ENCODE measurements around the gene SLC39A11. TPM values are rescaled to one million over a fixed set of nuclear protein-coding genes. Genes with fewer than 3 reads are reported as not detected.

SLC39A11 gene
- polyA plus RNA-seq, 3 donors = 16.6 to 27.9 (median 26.6) TPM

GRCh38 chr17:72766761-72767356 is 325.6 kb downstream of the SLC39A11 start:
- H3K27ac Mint-ChIP-seq = peak overlapping the region in 2 of 7 donors; percentile 3 to 64
- no peak overlapping the region for H3K4me3 Mint-ChIP-seq
- peaks cover 51 to 52% of the 10 kb centered on the region in 2 donors for H3K36me3 Mint-ChIP-seq
- WGBS (ENCODE audit: insufficient coverage) = 95% methylated on average over 3 of the region's 4 CpGs
- intact Hi-C loops (cut with micrococcal nuclease) = no loop called here
- no peak for TF ChIP-seq CTCF (IDR thresholded peaks at IDR 0.05)
- no peaks in the 10 kb centered on the region for H4K20me1 ChIP-seq (ENCODE audit: insufficient read depth, low read length)
- peaks cover 0 to 19% (median 5%) of the 10 kb centered on the region in 7 donors for H3K9me3 Mint-ChIP-seq
- H3K4me1 Mint-ChIP-seq = no peaks in the 10 kb centered on the region
- H3K4me2 ChIP-seq (replicated peaks; ENCODE audit: extremely low read depth, low read length, poor library complexity, severe bottlenecking) = no peak overlapping the region
- H3K27ac ChIP-seq (ENCODE audit: low read depth in 1 of 2, low read length in 2 of 2) = no peak overlapping the region
- no peak for DNase-seq
- no peaks in the 10 kb centered on the region for H3K27me3 ChIP-seq (ENCODE audit: control insufficient read depth in 2 of 2, insufficient read depth in 2 of 2, low read length in 2 of 2)
- H2AFZ ChIP-seq (ENCODE audit: insufficient read depth, low read depth, low read length, poor library complexity, severe bottlenecking) = no peak overlapping the region
- H3K9me3 ChIP-seq (replicated peaks in 1 of 2; ENCODE audit: control insufficient read depth in 1 of 2, insufficient read depth in 1 of 2, low read length in 2 of 2) = peaks cover 0 to 10% of the 10 kb centered on the region in 2 donors
- H3K4me1 ChIP-seq (ENCODE audit: control insufficient read depth in 1 of 2, insufficient read depth in 2 of 2, low read length in 2 of 2) = no peaks in the 10 kb centered on the region
- no peak overlapping the region for H3K4me3 ChIP-seq (replicated peaks in 1 of 3; ENCODE audit: low read depth in 2 of 3, low read length in 3 of 3)
- no peaks in the 10 kb centered on the region for H3K79me2 ChIP-seq (ENCODE audit: insufficient read depth, low read length)
- H3K9ac ChIP-seq (ENCODE audit: insufficient read depth, low read length, poor library complexity, severe bottlenecking) = no peak overlapping the region
- H3K27me3 Mint-ChIP-seq (ENCODE audit: low read depth in 3 of 3) = peaks cover 0 to 2% (median 0%) of the 10 kb centered on the region in 3 donors
- peaks cover 9 to 35% of the 10 kb centered on the region in 2 donors for H3K36me3 ChIP-seq (replicated peaks in 1 of 2; ENCODE audit: control insufficient read depth in 1 of 2, insufficient read depth in 2 of 2, low read length in 2 of 2)

GRCh38 chr17:72765368-72766153 is 326.9 kb downstream of the SLC39A11 start:
- no peak for DNase-seq
- 98% methylated on average over 7 of the region's 11 CpGs for WGBS (ENCODE audit: insufficient coverage)
- no peak overlapping the region for H3K4me2 ChIP-seq (replicated peaks; ENCODE audit: extremely low read depth, low read length, poor library complexity, severe bottlenecking)
- no peak overlapping the region for H3K4me3 ChIP-seq (replicated peaks in 1 of 3; ENCODE audit: low read depth in 2 of 3, low read length in 3 of 3)
- H3K79me2 ChIP-seq (ENCODE audit: insufficient read depth, low read length) = no peaks in the 10 kb centered on the region
- no peak overlapping the region for H3K9ac ChIP-seq (ENCODE audit: insufficient read depth, low read length, poor library complexity, severe bottlenecking)
- Mint-ChIP-seq H3K4me1 (no peaks in the 10 kb centered on the region), H3K27ac (peak overlapping the region in 1 of 7 donors; percentile 21), H3K36me3 (peaks cover 45 to 46% of the 10 kb centered on the region in 2 donors), H3K4me3 (no peak overlapping the region), H3K27me3 (ENCODE audit: low read depth in 3 of 3) (peaks cover 0 to 2% (median 0%) of the 10 kb centered on the region in 3 donors), H3K9me3 (peaks cover 0 to 11% (median 3%) of the 10 kb centered on the region in 7 donors)
- no peaks in the 10 kb centered on the region for H3K4me1 ChIP-seq (ENCODE audit: control insufficient read depth in 1 of 2, insufficient read depth in 2 of 2, low read length in 2 of 2)
- no peak for TF ChIP-seq CTCF (IDR thresholded peaks at IDR 0.05)
- H3K27ac ChIP-seq (ENCODE audit: low read depth in 1 of 2, low read length in 2 of 2) = no peak overlapping the region
- H3K27me3 ChIP-seq (ENCODE audit: control insufficient read depth in 2 of 2, insufficient read depth in 2 of 2, low read length in 2 of 2) = no peaks in the 10 kb centered on the region
- H3K9me3 ChIP-seq (replicated peaks in 1 of 2; ENCODE audit: control insufficient read depth in 1 of 2, insufficient read depth in 1 of 2, low read length in 2 of 2) = peaks cover 0 to 4% of the 10 kb centered on the region in 2 donors
- H4K20me1 ChIP-seq (ENCODE audit: insufficient read depth, low read length) = no peaks in the 10 kb centered on the region
- H3K36me3 ChIP-seq (replicated peaks in 1 of 2; ENCODE audit: control insufficient read depth in 1 of 2, insufficient read depth in 2 of 2, low read length in 2 of 2) = peaks cover 5 to 23% of the 10 kb centered on the region in 2 donors
- intact Hi-C loops (cut with micrococcal nuclease) = no loop called here
- no peak overlapping the region for H2AFZ ChIP-seq (ENCODE audit: insufficient read depth, low read depth, low read length, poor library complexity, severe bottlenecking)
